GM12872 (cell line): Measurements from ENCODE around the gene EIF2S3.

ENCODE experiments used
- TF ChIP-seq, protein P1 (sequence below): IDR thresholded peaks from 3 replicates; pipeline ENCODE4 v1.5.1; 2011; ENCODE audit warnings: low read depth, mild to moderate bottlenecking, low read length, moderate library complexity; ENCODE audit not compliant: insufficient read depth

EIF2S3 gene

GRCh38 chrX:24027086-24027485 lies 27.7 kb upstream of the EIF2S3 start, which contains the start of gene KLHL15:
Gene KLHL15 (minus strand): TSS chrX:24027186. CDS start chrX:24006693, 20,493 bp downstream.
- TF ChIP-seq, protein P1, sequence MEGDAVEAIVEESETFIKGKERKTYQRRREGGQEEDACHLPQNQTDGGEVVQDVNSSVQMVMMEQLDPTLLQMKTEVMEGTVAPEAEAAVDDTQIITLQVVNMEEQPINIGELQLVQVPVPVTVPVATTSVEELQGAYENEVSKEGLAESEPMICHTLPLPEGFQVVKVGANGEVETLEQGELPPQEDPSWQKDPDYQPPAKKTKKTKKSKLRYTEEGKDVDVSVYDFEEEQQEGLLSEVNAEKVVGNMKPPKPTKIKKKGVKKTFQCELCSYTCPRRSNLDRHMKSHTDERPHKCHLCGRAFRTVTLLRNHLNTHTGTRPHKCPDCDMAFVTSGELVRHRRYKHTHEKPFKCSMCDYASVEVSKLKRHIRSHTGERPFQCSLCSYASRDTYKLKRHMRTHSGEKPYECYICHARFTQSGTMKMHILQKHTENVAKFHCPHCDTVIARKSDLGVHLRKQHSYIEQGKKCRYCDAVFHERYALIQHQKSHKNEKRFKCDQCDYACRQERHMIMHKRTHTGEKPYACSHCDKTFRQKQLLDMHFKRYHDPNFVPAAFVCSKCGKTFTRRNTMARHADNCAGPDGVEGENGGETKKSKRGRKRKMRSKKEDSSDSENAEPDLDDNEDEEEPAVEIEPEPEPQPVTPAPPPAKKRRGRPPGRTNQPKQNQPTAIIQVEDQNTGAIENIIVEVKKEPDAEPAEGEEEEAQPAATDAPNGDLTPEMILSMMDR: no peak

GRCh38 chrX:24027985-24028384 lies 26.8 kb upstream of the EIF2S3 start:
- TF ChIP-seq, protein P1: no peak

DNA sequence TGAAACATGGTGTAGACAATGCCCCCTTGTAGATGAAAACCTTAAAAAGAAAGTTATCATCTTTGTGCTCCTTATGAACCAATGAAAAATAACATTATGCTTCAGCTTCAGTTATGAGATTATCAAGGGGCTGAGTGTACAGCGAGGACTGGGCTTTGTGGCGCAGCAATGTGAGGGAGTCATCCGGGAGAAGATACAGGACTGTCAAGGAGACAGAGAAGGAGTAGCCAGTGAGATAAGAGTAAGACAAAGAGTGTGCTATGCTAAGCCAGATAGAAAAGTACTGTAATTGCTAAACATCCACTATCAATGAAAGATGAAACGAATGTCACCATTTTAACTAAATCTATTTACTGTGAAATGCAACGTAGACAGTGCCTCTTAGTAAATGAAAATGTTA lies 24.2 kb upstream of the EIF2S3 start:
- TF ChIP-seq, protein P1: no peak

GRCh38 chrX:24034485-24034884 lies 20.3 kb upstream of the EIF2S3 start:
- TF ChIP-seq, protein P1: no peak

- TF ChIP-seq, protein P1: no peak
Measured at GRCh38 chrX:24037729-24038128, 17.0 kb upstream of the EIF2S3 start.

DNA sequence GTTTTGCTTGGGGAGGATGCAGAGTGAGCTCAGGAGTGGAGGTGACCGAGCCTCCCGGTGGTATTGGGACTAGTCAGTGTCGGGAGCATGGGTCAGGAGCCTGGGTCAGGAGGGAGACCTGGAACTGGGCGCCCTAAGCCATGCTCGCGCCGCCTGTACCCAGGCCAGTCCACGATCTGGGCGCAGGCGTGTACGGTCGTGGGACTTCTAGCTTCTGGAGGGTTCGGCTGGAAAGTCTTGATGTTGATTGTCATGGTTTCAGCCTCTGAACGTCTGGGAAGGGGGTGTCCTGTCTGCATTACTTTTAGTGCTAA lies 244 bp downstream of the EIF2S3 start:
- TF ChIP-seq, protein P1: no peak

- TF ChIP-seq, protein P1: no peak
Measured at GRCh38 chrX:24063488-24063887, 8.7 kb downstream of the EIF2S3 start.

DNA sequence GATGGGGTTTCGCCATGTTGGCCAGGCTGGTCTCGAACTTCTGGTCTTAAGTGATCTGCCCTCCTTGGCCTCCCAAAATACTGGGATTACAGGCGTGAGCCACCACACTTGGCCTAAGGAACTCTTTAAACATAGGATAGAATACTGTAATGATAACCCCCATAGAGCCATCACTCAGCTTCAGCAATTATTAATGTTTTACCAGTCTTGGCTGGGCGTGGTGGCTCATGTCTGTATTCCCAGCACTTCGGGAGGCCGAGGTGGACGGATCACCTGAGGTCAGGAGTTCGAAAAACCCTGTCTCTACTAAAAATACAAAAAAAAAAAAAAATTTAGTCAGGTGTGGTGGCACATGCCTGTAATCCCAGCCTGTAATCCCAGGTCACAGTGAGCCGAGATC lies 15.1 kb downstream of the EIF2S3 start:
- TF ChIP-seq, protein P1: no peak
